Stimulated activated CD4-positive, alpha-beta T cell treated with anti-CD3 and anti-CD28 coated beads, Interleukin-15, amount 100 ng/mL, for 1 hour (primary cell): ENCODE results near the gene RASD1.
"Not testable (repeated sequence)": the region's sequence is repeated elsewhere in the genome, so short reads cannot be mapped to it uniquely, and the experiment has no call there.

ENCODE experiments used
- DNase-seq, 2 donors: peaks; one replicate each; pipeline ENCODE4 v3.0.0-alpha.2; 2020; ENCODE audit warnings: low read depth in 1 of 2, low spot score in 1 of 2

RASD1 gene

GRCh38 chr17:17469996-17470395, 26.2 kb downstream of the RASD1 start:
- DNase-seq, result no peak

DNA sequence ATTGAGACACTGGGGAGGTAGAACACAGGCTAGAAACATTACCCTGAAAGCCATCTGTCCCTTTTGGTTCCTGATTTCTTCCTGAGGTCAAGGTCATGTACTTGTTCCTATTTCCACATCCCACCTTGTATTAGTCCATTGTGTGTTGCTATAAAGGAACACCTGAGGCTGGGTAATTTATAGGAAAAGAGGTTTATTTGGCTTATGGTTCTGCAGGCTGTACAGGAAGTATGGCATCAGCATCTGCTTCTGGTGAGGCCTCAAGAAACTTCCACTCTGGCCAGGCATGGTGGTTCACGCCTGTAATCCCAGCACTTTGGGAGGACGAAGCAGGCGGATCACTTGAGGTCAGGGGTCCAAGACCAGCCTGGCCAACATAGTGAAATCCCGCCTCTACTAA, 26.8 kb downstream of the RASD1 start:
- DNase-seq, result no peak

- no peak for DNase-seq
Measured at GRCh38 chr17:17468217-17469010, 27.8 kb downstream of the RASD1 start.

DNA sequence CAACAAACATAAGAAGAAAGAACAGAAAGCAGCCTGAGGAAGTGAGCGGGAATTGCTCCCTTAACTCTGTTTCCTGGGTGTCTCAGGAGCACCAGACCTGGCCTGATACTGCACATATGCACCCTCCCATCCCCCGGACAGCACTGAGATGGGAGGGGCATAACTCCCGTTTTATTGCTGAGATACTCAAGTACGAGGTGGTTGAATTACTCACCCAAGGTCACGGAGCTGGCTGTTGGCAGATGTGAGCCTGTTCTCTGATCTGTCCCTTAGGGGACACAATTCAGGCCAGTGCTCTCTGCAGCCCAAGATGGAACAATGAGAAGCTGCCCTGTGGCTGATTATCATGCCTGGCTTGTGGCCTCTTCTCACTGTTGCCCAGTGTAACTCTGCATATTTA, 28.5 kb downstream of the RASD1 start:
- no peak for DNase-seq

DNA sequence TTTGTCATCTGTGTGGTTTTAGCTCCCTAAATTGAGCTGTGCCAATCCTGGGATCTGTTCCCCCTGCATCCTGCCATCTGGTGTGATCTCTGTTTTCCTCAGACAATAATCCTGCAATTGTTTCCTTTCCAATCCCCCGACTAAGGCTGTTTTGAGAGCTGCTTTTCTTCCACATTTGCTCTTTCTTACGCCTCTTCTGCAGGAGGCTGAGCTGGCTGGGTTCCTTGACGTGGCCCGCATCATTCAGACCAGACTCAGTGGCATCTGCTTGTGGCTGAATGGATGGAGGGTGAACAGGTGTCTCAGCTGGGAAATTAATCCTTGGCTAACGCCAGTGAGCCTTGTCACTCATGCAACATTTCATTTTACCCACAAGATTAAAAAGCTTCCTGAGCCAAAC, 29.2 kb downstream of the RASD1 start:
- DNase-seq, result no peak

GRCh38 chr17:17466511-17466910, 29.7 kb downstream of the RASD1 start:
- no peak for DNase-seq

- not testable (repeated sequence) for DNase-seq
Measured at GRCh38 chr17:17465878-17466277, 30.3 kb downstream of the RASD1 start.

DNA sequence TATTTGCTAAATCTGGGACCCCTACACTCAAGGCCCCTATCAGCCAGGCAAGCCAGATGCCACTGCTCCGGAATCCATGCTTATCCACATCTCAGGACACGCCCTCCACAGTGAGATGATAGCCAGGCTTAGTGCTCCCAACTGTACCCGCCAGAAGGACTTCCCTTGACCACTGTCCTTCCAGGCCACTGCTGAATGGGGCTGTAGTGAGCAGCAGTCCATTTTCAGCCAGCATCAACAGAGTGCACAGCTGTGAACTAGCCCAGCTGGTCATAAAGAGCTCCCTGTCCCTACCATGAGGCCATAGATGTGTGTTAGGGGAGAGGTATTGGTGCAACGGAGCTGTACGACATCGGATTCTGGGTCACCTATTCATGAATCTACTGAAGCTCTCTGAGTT, 32.4 kb downstream of the RASD1 start:
- DNase-seq, result no peak

GRCh38 chr17:17462048-17462824, 34.0 kb downstream of the RASD1 start:
- DNase-seq, result no peak

DNA sequence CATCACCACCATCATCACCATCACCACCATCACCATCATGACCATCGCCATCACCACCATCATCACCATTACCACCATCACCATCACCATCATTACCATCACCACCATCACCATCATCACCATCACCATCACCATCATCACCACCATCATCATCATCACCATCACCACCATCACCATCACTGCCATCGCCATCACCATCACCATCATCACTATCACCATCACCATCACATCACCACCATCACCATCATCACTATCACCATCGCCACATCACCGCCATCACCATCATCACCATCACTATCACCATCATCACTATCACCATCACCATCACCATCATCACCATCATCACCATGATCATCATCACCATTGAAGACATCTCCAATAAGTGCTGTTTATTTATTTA, 36.2 kb downstream of the RASD1 start:
- no peak for DNase-seq

- no peak for DNase-seq
Measured at GRCh38 chr17:17457680-17458079, 38.5 kb downstream of the RASD1 start.

DNA sequence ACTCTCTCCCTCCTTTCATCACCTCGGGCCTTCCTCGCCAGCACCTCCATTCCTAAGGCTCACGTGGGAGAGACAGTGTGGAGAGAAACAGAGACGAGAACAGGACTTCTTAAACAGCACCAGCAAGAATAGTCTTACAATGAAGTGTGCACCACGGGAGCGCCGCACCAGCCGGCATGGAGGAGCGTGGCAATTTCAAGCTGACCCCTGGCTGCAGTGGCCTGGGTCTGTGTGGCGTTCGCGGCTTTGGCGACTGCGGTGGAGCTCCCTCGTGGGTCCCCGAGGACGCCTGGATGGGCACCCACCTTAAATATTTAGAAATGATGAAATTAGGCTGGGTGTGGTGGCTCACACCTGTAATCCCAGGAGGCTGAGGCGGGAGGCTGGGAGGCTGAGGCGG, 39.9 kb downstream of the RASD1 start:
- DNase-seq, result no peak

GRCh38 chr17:17455173-17455572, 41.0 kb downstream of the RASD1 start:
- no peak for DNase-seq

GRCh38 chr17:17454700-17455099, 41.5 kb downstream of the RASD1 start:
- not testable (repeated sequence) for DNase-seq

DNA sequence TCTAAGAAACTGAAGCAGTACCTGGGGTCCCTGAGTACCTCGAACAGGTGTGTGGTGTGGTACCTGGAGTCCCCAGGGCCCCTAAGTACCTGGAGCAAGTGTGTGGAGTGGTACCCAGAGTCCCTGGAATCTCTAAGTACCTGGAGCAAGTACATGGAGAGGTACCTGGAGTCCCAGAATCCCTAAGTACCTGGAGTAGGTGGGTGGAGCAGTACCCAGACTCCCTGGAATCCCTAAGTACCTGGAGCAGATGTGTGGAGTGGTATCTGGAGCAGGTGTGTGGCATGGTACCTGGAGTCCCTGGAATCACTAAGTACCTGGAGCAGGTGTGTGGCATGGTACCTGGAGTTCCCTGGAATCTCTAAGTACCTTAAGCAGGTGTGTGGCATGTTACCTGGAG, 41.9 kb downstream of the RASD1 start:
- DNase-seq, result no peak

- DNase-seq, result no peak
Measured at GRCh38 chr17:17453088-17453487, 43.1 kb downstream of the RASD1 start.

GRCh38 chr17:17448723-17449122, 47.5 kb downstream of the RASD1 start:
- no peak for DNase-seq

DNA sequence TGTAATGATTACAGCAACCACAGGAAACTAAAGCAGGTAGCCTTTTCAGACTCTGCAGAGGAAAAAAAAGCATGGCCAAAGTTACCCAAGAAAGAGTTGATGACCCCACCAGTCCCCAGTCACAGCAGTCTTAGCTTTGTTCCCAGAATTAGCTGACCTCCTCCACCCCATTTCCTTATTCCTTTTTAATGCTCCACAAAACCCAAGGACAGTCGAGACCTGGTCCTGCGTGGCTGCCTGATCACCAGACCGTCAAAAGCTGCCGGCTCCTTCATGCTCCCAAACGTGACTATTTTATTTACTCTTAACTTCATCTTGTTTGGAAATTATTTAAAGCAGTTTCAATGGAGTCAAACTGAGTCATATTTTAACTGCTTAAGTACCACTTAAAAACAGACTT, 48.1 kb downstream of the RASD1 start:
- DNase-seq, result no peak

DNA sequence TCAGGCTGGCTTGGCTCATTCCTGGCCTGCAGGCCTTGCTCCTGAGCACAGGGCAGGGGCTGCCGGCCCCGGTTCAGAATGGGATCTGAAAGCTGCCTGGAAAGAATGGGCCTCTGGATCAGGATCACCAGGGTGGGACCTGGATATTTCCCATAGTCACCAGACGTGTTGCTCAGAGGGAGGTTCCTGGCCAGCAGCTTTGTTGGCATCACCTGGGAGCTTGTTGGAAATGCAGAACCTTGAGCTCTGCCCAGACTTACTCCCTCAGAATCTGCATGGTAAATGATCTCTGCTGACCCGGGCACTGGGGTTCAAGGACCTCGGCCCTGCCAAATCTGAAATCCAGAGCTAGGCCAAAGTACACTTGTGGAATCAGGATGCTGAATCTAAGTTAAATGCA, 48.9 kb downstream of the RASD1 start:
- DNase-seq, result no peak

- no peak for DNase-seq
Measured at GRCh38 chr17:17446666-17447155, 49.5 kb downstream of the RASD1 start.

- DNase-seq, result no peak
Measured at GRCh38 chr17:17445925-17446665, 50.1 kb downstream of the RASD1 start.
